Effector memory CD8-positive, alpha-beta T cell (primary cell): Measurements from ENCODE around the gene RNF187.
A peak's percentile ranks its signal among the peaks of the same experiment; 100 is the strongest.
"Not testable (repeated sequence)": the region's sequence is repeated elsewhere in the genome, so short reads cannot be mapped to it uniquely, and the experiment has no call there.

Source experiments
- ATAC-seq: fragments of 150-1000 bp; cut with Tn5 transposase; replicated peaks from 2 replicates; pipeline ENCODE4 v1.10.0; 2021; ENCODE audit warnings: mild to moderate bottlenecking, moderate library complexity
- DNase-seq, 3 experiments: peaks; one replicate each; pipeline ENCODE4 v3.0.0; 2021
- H3K27ac Mint-ChIP-seq, 2 donors: one replicate each; pipeline ENCODE4 v1.8.0; 2022; ENCODE audit warnings: mild to moderate bottlenecking in 2 of 2, mixed read lengths in 2 of 2, moderate library complexity in 2 of 2
- H3K27me3 Mint-ChIP-seq, 2 donors: one replicate each; pipeline ENCODE4 v1.8.0; 2022; ENCODE audit warnings: mixed read lengths in 2 of 2
- H3K36me3 Mint-ChIP-seq: one replicate; pipeline ENCODE4 v1.8.0; 2022; ENCODE audit warnings: mild to moderate bottlenecking, moderate library complexity, mixed read lengths; ENCODE audit not compliant: insufficient read depth
- H3K4me1 Mint-ChIP-seq, 2 donors: one replicate each; pipeline ENCODE4 v1.8.0; 2022; ENCODE audit warnings: low read depth in 2 of 2, mixed read lengths in 2 of 2
- H3K4me3 Mint-ChIP-seq, 2 donors: one replicate each; pipeline ENCODE4 v1.8.0; 2022; ENCODE audit warnings: mild to moderate bottlenecking in 2 of 2, mixed read lengths in 2 of 2, moderate library complexity in 2 of 2
- H3K9me3 Mint-ChIP-seq, 2 donors: one replicate each; pipeline ENCODE4 v1.8.0; 2022; ENCODE audit warnings: mixed read lengths in 2 of 2

The RNF187 gene

GRCh38 chr1:228465141-228465540 lies 22.0 kb upstream of the RNF187 start:
- no peaks in the 10 kb centered on the region for H3K9me3 Mint-ChIP-seq

GRCh38 chr1:228465571-228466146 lies 21.5 kb upstream of the RNF187 start:
- Mint-ChIP-seq H3K4me3 (peak overlapping the region; percentile 84 to 85), H3K36me3 (peaks cover 11% of the 10 kb centered on the region), H3K27me3 (peaks cover 0 to 2% of the 10 kb centered on the region in 2 donors), H3K9me3 (no peaks in the 10 kb centered on the region), H3K27ac (peak overlapping the region; percentile 49 to 77), H3K4me1 (peaks cover 43 to 45% of the 10 kb centered on the region in 2 donors)
- ATAC-seq (peak; percentile 23), DNase-seq (no peak)

More at GRCh38 chr1:228465141-228465540, 22.0 kb upstream of the RNF187 start:
- ATAC-seq = no peak
- peaks cover 14% of the 10 kb centered on the region for H3K36me3 Mint-ChIP-seq
- peak overlapping the region; percentile 77 to 79 for H3K27ac Mint-ChIP-seq
- DNase-seq = no peak
- H3K4me3 Mint-ChIP-seq = peak overlapping the region; percentile 84 to 85
- H3K27me3 Mint-ChIP-seq = no peaks in the 10 kb centered on the region
- peaks cover 43 to 45% of the 10 kb centered on the region in 2 donors for H3K4me1 Mint-ChIP-seq

DNA sequence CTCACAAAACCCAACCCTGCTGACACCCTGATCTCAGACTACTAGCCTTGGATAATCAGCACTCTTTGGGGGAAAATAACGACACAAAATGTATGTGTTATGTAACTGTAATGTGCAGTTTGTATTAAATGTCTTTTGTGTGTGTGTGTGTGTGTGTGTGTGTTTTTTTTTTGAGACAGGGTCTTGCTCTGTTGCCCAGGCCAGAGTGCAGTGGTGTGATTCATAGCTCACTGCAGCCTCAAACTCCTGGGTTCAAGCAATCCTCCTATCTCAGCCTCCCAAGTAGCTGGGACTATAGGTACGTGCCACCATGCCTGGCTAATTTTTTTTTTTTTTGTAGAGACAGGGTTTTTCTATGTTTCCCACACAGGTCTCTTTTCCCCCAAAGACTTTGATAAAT lies 19.0 kb upstream of the RNF187 start:
- not testable (repeated sequence) for ATAC-seq, H3K27ac Mint-ChIP-seq, H3K9me3 Mint-ChIP-seq, H3K36me3 Mint-ChIP-seq, DNase-seq, H3K4me3 Mint-ChIP-seq
- peaks cover 0 to 15% of the 10 kb centered on the region in 2 donors for H3K27me3 Mint-ChIP-seq
- H3K4me1 Mint-ChIP-seq = peaks cover 42 to 44% of the 10 kb centered on the region in 2 donors

DNA sequence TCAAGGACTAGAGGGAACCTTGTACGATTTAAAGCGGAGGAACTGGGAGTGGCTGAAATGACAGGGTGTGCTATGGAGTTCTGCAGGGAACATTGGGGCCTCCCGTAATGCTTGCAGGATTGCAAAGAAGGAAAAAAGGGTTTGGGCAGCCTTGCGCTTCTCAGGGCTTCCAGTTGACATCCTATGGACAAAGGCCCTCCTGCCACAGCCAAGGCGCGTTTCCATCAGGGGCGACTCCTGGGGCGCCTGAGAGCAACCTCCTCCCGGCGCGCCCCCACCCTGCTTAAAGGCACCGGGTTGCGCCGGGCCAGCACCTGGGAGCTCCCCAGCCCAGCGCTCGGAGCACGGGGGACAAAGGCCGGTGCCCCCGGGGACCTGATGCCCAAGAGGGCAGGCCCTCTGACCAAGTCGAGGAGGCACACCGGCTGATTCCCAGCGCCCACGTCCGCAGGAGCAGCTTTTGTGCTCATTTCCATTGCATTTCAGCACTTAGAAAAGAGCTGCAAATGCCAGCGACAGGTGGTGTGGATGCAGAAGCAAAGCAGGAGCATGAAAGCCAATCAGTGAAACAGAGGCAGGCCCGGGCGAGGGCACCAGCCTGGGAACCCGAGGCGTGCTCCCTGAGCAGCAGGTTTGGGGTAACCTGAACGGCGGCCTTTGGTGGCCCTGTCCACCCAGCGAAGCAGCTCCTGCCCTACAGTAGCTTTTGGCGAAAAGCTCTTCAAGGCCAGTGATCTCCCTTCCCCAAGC lies 17.6 kb upstream of the RNF187 start:
- Mint-ChIP-seq H3K9me3 (no peaks in the 10 kb centered on the region), H3K36me3 (peaks cover 4% of the 10 kb centered on the region), H3K27ac (no peak overlapping the region), H3K27me3 (peaks cover 0 to 24% of the 10 kb centered on the region in 2 donors), H3K4me1 (peaks cover 29 to 31% of the 10 kb centered on the region in 2 donors), H3K4me3 (no peak overlapping the region)
- DNase-seq = no peak
- no peak for ATAC-seq

- Mint-ChIP-seq H3K27ac (peak overlapping the region in 1 of 2 donors; percentile 45), H3K9me3 (no peaks in the 10 kb centered on the region), H3K4me3 (no peak overlapping the region), H3K27me3 (peaks cover 0 to 24% of the 10 kb centered on the region in 2 donors), H3K36me3 (no peaks in the 10 kb centered on the region), H3K4me1 (peaks cover 14 to 15% of the 10 kb centered on the region in 2 donors)
- no peak for ATAC-seq
- no peak for DNase-seq
Observed at GRCh38 chr1:228471154-228471761, 15.9 kb upstream of the RNF187 start.

DNA sequence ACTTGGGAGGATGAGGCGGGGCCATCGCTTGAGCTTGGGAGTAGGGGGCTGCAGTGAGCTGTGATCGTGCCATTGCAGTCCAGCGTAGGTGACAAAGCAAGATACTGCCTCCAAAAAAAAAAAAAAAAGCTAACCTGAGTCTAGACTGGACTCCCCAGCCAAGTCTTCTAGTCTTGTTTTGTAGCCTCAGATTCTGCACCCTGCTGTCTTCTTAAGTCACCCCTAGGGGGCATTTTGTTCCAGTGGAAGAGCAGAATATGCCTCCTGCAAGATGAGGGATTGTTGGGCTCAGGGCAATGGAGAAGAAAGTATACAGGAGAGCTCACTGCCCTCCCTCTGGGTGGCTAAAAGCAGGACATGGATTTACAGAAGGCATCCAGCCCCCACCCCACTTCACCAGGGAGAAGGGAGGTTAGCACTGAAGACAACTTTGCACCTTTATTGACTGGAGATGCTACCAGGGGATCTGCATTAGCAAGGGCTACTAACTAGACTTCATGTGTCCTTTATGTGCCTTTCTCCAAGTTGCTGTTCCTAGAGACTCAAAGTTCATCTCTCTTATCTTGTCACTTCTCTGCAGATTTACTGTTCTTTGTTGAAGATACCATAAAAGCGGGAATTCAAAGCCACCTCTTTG lies 15.3 kb upstream of the RNF187 start:
- peak overlapping the region in 1 of 2 donors; percentile 45 for H3K27ac Mint-ChIP-seq
- ATAC-seq (peak; percentile 81), DNase-seq (peak in 2 of 3 experiments; percentile 13 to 28)
- H3K9me3 Mint-ChIP-seq = no peaks in the 10 kb centered on the region
- H3K36me3 Mint-ChIP-seq = no peaks in the 10 kb centered on the region
- peaks cover 9 to 11% of the 10 kb centered on the region in 2 donors for H3K4me1 Mint-ChIP-seq
- no peak overlapping the region for H3K4me3 Mint-ChIP-seq
- H3K27me3 Mint-ChIP-seq = peaks cover 0 to 24% of the 10 kb centered on the region in 2 donors

- peaks cover 8 to 11% of the 10 kb centered on the region in 2 donors for H3K4me1 Mint-ChIP-seq
- no peak overlapping the region for H3K27ac Mint-ChIP-seq
- H3K36me3 Mint-ChIP-seq = no peaks in the 10 kb centered on the region
- no peaks in the 10 kb centered on the region for H3K9me3 Mint-ChIP-seq
- H3K4me3 Mint-ChIP-seq = no peak overlapping the region
- H3K27me3 Mint-ChIP-seq = peaks cover 0 to 24% of the 10 kb centered on the region in 2 donors
- ATAC-seq (no peak), DNase-seq (no peak)
Observed at GRCh38 chr1:228472655-228473054, 14.5 kb upstream of the RNF187 start.

DNA sequence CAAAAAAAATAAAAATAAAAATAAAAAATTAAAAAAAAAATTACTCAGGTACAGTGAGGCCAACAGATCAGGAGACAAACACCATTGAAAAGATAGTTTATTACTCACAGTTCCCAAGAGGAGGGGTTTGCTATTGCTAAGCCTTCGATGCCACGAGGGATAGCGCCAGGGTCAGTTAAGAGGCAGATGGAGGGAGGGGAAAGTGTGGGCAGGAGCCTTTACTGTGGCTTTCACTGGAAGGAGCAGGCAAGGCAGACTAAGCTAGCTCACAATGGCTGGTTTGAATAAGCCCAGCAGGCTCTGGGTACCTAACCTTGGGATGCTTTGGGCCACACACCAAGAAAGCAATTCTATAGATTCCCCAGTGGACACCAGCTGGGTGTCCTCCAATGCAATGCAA lies 12.7 kb upstream of the RNF187 start:
- peaks cover 8% of the 10 kb centered on the region for H3K36me3 Mint-ChIP-seq
- DNase-seq (no peak), ATAC-seq (no peak)
- H3K4me1 Mint-ChIP-seq = peaks cover 20 to 25% of the 10 kb centered on the region in 2 donors
- peaks cover 0 to 24% of the 10 kb centered on the region in 2 donors for H3K27me3 Mint-ChIP-seq
- H3K4me3 Mint-ChIP-seq = no peak overlapping the region
- no peaks in the 10 kb centered on the region for H3K9me3 Mint-ChIP-seq
- H3K27ac Mint-ChIP-seq = no peak overlapping the region

DNA sequence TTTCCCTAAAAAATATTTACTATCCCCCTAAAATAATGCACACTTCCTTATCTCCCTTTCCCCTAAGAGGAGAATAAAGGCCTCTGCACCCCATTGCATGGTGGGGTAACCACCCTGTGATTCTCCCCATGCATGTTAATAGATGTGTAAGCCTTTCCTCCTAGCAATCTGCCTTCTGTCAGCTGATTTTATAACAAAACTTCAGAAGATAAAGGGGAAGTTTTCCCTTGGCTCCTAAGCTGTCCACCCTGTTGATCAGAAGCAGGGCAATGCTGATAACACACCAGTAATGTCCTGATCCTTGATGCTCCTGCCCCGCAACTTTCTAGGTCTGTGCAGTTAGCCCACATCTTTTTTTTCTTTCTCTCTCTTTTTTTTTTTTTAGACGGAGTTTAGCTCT lies 11.4 kb upstream of the RNF187 start:
- DNase-seq = no peak
- Mint-ChIP-seq H3K36me3 (peaks cover 9% of the 10 kb centered on the region), H3K27me3 (peaks cover 0 to 21% of the 10 kb centered on the region in 2 donors), H3K27ac (no peak overlapping the region), H3K4me1 (peaks cover 24 to 33% of the 10 kb centered on the region in 2 donors), H3K9me3 (no peaks in the 10 kb centered on the region), H3K4me3 (no peak overlapping the region)
- no peak for ATAC-seq

- Mint-ChIP-seq H3K27ac (no peak overlapping the region), H3K4me1 (peaks cover 19 to 27% of the 10 kb centered on the region in 2 donors), H3K27me3 (peaks cover 0 to 9% of the 10 kb centered on the region in 2 donors), H3K4me3 (no peak overlapping the region), H3K9me3 (no peaks in the 10 kb centered on the region), H3K36me3 (peaks cover 9% of the 10 kb centered on the region)
- DNase-seq (no peak), ATAC-seq (no peak)
Observed at GRCh38 chr1:228477263-228477662, 9.9 kb upstream of the RNF187 start.

DNA sequence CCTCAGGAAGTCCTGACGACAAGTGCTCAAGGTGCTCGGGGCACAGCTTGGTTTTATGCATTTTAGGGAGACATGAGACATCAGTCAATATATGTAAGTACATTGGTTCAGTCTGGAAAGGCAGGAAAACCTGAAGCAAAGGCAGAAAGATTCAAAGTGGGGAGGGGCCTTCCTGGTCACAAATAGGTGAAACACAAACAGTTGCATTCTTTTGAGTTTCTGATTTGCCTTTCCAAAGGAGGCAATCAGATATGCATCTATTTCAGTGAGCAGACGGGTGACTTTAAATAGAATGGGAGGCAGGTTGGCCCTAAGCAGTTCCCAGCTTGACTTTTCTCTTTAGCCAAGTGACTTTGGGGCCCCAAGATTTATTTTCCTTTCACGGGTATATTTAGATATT lies 8.9 kb upstream of the RNF187 start:
- no peak for ATAC-seq
- H3K4me1 Mint-ChIP-seq = peaks cover 16 to 22% of the 10 kb centered on the region in 2 donors
- no peak for DNase-seq
- H3K4me3 Mint-ChIP-seq = peak overlapping the region; percentile 59 to 63
- H3K27me3 Mint-ChIP-seq = peaks cover 0 to 9% of the 10 kb centered on the region in 2 donors
- H3K9me3 Mint-ChIP-seq = no peaks in the 10 kb centered on the region
- peaks cover 9% of the 10 kb centered on the region for H3K36me3 Mint-ChIP-seq
- peak overlapping the region; percentile 88 to 89 for H3K27ac Mint-ChIP-seq

- Mint-ChIP-seq H3K9me3 (no peaks in the 10 kb centered on the region), H3K36me3 (peaks cover 9% of the 10 kb centered on the region), H3K4me3 (peak overlapping the region; percentile 59 to 63), H3K27me3 (peaks cover 0 to under 1% of the 10 kb centered on the region in 2 donors), H3K4me1 (peaks cover 17 to 22% of the 10 kb centered on the region in 2 donors), H3K27ac (peak overlapping the region; percentile 88 to 89)
- DNase-seq (peak in 1 of 3 experiments; percentile 9), ATAC-seq (peak; percentile 88)
Observed at GRCh38 chr1:228478912-228479711, 8.1 kb upstream of the RNF187 start.
